Measurements from ENCODE around the gene SOD2. TPM values are rescaled to one million over a fixed set of nuclear protein-coding genes. Genes with fewer than 3 reads are reported as not detected.
"Not testable (repeated sequence)": the region's sequence is repeated elsewhere in the genome, so short reads cannot be mapped to it uniquely, and the experiment has no call there.

SOD2 gene
- total RNA-seq, 8 experiments from 2014 or later = 60.7 to 2,068 (median 114) TPM

GRCh38 chr6:159713984-159714383 lies 20.9 kb upstream of the SOD2 start:
- in situ Hi-C loops (cut with MboI; ENCODE audit: low pct_unique_long_range_greater_than_20kb in 2 of 9, low sequenced_read_pairs in 9 of 9, unreplicated experiment in 9 of 9) = no loop called here
- 73 to 100% (median 97%) methylated on average over 2 to 6 of the region's 7 CpGs; no CpG with 5 or more reads in 2 of the 10 experiments for WGBS, 10 experiments
- Histone ChIP-seq H3K27ac (no peak overlapping the region), H3K4me1 (replicated peaks in 1 of 2) (peaks cover 0 to 2% of the 10 kb centered on the region in 2 donors), H3K4me3 (no peak overlapping the region)
- ATAC-seq (replicated peaks in 6 of 8) = no peak

GRCh38 chr6:159712389-159712788 lies 19.3 kb upstream of the SOD2 start:
- H3K4me3 ChIP-seq; H3K27ac ChIP-seq; ATAC-seq (replicated peaks in 6 of 8); in situ Hi-C loops (cut with MboI; ENCODE audit: low pct_unique_long_range_greater_than_20kb in 2 of 9, low sequenced_read_pairs in 9 of 9, unreplicated experiment in 9 of 9); H3K4me1 ChIP-seq (replicated peaks in 1 of 2): not testable (repeated sequence)
- 60 to 100% methylated on average over 1 of the region's 3 CpGs; no CpG with 5 or more reads in 8 of the 10 experiments for WGBS, 10 experiments

- H3K4me3 ChIP-seq; in situ Hi-C loops (cut with MboI; ENCODE audit: low pct_unique_long_range_greater_than_20kb in 2 of 9, low sequenced_read_pairs in 9 of 9, unreplicated experiment in 9 of 9); H3K4me1 ChIP-seq (replicated peaks in 1 of 2); ATAC-seq (replicated peaks in 6 of 8); H3K27ac ChIP-seq: not testable (repeated sequence)
- WGBS, 10 experiments = 80 to 100% (median 80%) methylated on average over 1 to 2 of the region's 4 CpGs; no CpG with 5 or more reads in 7 of the 10 experiments
Measured at GRCh38 chr6:159710603-159711002, 17.6 kb upstream of the SOD2 start.

GRCh38 chr6:159701413-159701999 lies 8.5 kb upstream of the SOD2 start:
- H3K27ac ChIP-seq = no peak overlapping the region
- 14 to 100% (median 82%) methylated on average over 1 to 7 of the region's 7 CpGs; no CpG with 5 or more reads in 2 of the 10 experiments for WGBS, 10 experiments

GRCh38 chr6:159700970-159701369 lies 7.9 kb upstream of the SOD2 start:
- H3K27ac ChIP-seq = no peak overlapping the region
- H3K4me3 ChIP-seq = no peak overlapping the region
- ATAC-seq (replicated peaks in 6 of 8) = peak in 3 of 8 experiments; percentile 7 to 19 (median 16)
- in situ Hi-C loops (cut with MboI; ENCODE audit: low pct_unique_long_range_greater_than_20kb in 2 of 9, low sequenced_read_pairs in 9 of 9, unreplicated experiment in 9 of 9) = no loop called here
- H3K4me1 ChIP-seq (replicated peaks in 1 of 2) = no peaks in the 10 kb centered on the region
- 67 to 100% methylated on average over 1 of the region's 1 CpG; no CpG with 5 or more reads in 8 of the 10 experiments for WGBS, 10 experiments

More at GRCh38 chr6:159701413-159701999, 8.5 kb upstream of the SOD2 start:
- Histone ChIP-seq H3K4me1 (replicated peaks in 1 of 2) (no peaks in the 10 kb centered on the region), H3K4me3 (no peak overlapping the region)
- ATAC-seq (replicated peaks in 6 of 8) = peak; percentile 39 to 91 (median 85)
- in situ Hi-C loops (cut with MboI; ENCODE audit: low pct_unique_long_range_greater_than_20kb in 2 of 9, low sequenced_read_pairs in 9 of 9, unreplicated experiment in 9 of 9) = no loop called here

- Histone ChIP-seq H3K4me1 (replicated peaks in 1 of 2) (peaks cover 17 to 18% of the 10 kb centered on the region in 2 donors), H3K27ac (no peak overlapping the region), H3K4me3 (no peak overlapping the region)
- in situ Hi-C loops (cut with MboI; ENCODE audit: low pct_unique_long_range_greater_than_20kb in 2 of 9, low sequenced_read_pairs in 9 of 9, unreplicated experiment in 9 of 9) = no loop called here
- 80 to 100% (median 100%) methylated on average over 1 to 2 of the region's 2 CpGs; no CpG with 5 or more reads in 6 of the 10 experiments for WGBS, 10 experiments
- ATAC-seq (replicated peaks in 6 of 8) = no peak
Measured at GRCh38 chr6:159695984-159696383, 2.9 kb upstream of the SOD2 start.

- in situ Hi-C loops (cut with MboI; ENCODE audit: low pct_unique_long_range_greater_than_20kb in 2 of 9, low sequenced_read_pairs in 9 of 9, unreplicated experiment in 9 of 9) = no loop called here
- Histone ChIP-seq H3K4me1 (replicated peaks in 1 of 2) (peaks cover 18 to 19% of the 10 kb centered on the region in 2 donors), H3K4me3 (peak overlapping the region; percentile 71 to 92 (median 86)), H3K27ac (peak overlapping the region; percentile 98 to 100)
- 21 to 89% (median 50%) methylated on average over 2 to 10 of the region's 14 CpGs; no CpG with 5 or more reads in 1 of the 10 experiments for WGBS, 10 experiments
- ATAC-seq (replicated peaks in 6 of 8) = peak in 1 of 8 experiments; percentile 2
Measured at GRCh38 chr6:159693894-159694545, 979 bp upstream of the SOD2 start.

GRCh38 chr6:159692303-159693127 lies 526 bp downstream of the SOD2 start:
- WGBS, 10 experiments = 0 to 17% (median 0%) methylated on average over 1 to 12 of the region's 66 CpGs; no CpG with 5 or more reads in 4 of the 10 experiments
- in situ Hi-C loops (cut with MboI; ENCODE audit: low pct_unique_long_range_greater_than_20kb in 2 of 9, low sequenced_read_pairs in 9 of 9, unreplicated experiment in 9 of 9) = no loop called here
- ATAC-seq (replicated peaks in 6 of 8) = peak; percentile 8 to 51 (median 30)
- Histone ChIP-seq H3K27ac (peak overlapping the region; percentile 98 to 100), H3K4me1 (replicated peaks in 1 of 2) (peaks cover 18 to 19% of the 10 kb centered on the region in 2 donors), H3K4me3 (peak overlapping the region; percentile 71 to 92 (median 86))

GRCh38 chr6:159691963-159692287 lies 1.1 kb downstream of the SOD2 start:
- Histone ChIP-seq H3K27ac (no peak overlapping the region), H3K4me1 (replicated peaks in 1 of 2) (peaks cover 18 to 19% of the 10 kb centered on the region in 2 donors), H3K4me3 (peak overlapping the region; percentile 71 to 92 (median 86))
- 10 to 30% (median 18%) methylated on average over 1 to 4 of the region's 7 CpGs; no CpG with 5 or more reads in 6 of the 10 experiments for WGBS, 10 experiments
- in situ Hi-C loops (cut with MboI; ENCODE audit: low pct_unique_long_range_greater_than_20kb in 2 of 9, low sequenced_read_pairs in 9 of 9, unreplicated experiment in 9 of 9) = no loop called here
- no peak for ATAC-seq (replicated peaks in 6 of 8)

GRCh38 chr6:159691133-159691962 lies 1.7 kb downstream of the SOD2 start:
- peak overlapping the region; percentile 71 to 92 (median 86) for H3K4me3 ChIP-seq
- WGBS, 10 experiments = 0 to 34% (median 11%) methylated on average over 5 to 11 of the region's 11 CpGs
- no peak overlapping the region for H3K27ac ChIP-seq
- in situ Hi-C loops (cut with MboI; ENCODE audit: low pct_unique_long_range_greater_than_20kb in 2 of 9, low sequenced_read_pairs in 9 of 9, unreplicated experiment in 9 of 9) = no loop called here
- H3K4me1 ChIP-seq (replicated peaks in 1 of 2) = peaks cover 18 to 19% of the 10 kb centered on the region in 2 donors
- no peak for ATAC-seq (replicated peaks in 6 of 8)

- H3K27ac ChIP-seq; H3K4me3 ChIP-seq; ATAC-seq (replicated peaks in 6 of 8); in situ Hi-C loops (cut with MboI; ENCODE audit: low pct_unique_long_range_greater_than_20kb in 2 of 9, low sequenced_read_pairs in 9 of 9, unreplicated experiment in 9 of 9): not testable (repeated sequence)
- WGBS, 10 experiments = 75 to 100% (median 93%) methylated on average over 2 to 11 of the region's 13 CpGs
- peaks cover 18 to 19% of the 10 kb centered on the region in 2 donors for H3K4me1 ChIP-seq (replicated peaks in 1 of 2)
Measured at GRCh38 chr6:159690135-159690534, 2.9 kb downstream of the SOD2 start.

- H3K4me1 ChIP-seq (replicated peaks in 1 of 2) = peaks cover 14 to 16% of the 10 kb centered on the region in 2 donors
- 89 to 100% (median 100%) methylated on average over 1 to 5 of the region's 6 CpGs; no CpG with 5 or more reads in 2 of the 10 experiments for WGBS, 10 experiments
- in situ Hi-C loops (cut with MboI; ENCODE audit: low pct_unique_long_range_greater_than_20kb in 2 of 9, low sequenced_read_pairs in 9 of 9, unreplicated experiment in 9 of 9) = no loop called here
- H3K27ac ChIP-seq = no peak overlapping the region
- no peak overlapping the region for H3K4me3 ChIP-seq
- no peak for ATAC-seq (replicated peaks in 6 of 8)
Measured at GRCh38 chr6:159689001-159689400, 4.0 kb downstream of the SOD2 start.
